HG02870 (cell line): ENCODE measurements around the gene NFIB.

ENCODE experiments used
- ATAC-seq: cut with Tn5 transposase; IDR thresholded peaks from one replicate; pipeline ENCODE4 v1.9.1; 2021; ENCODE audit warnings: mild to moderate bottlenecking, moderate library complexity; ENCODE audit not compliant: unreplicated experiment

Gene NFIB

GRCh38 chr9:14281136-14281795 lies 32.7 kb downstream of the NFIB start:
- no peak for ATAC-seq

- no peak for ATAC-seq
These were observed 34.3 kb downstream of the NFIB start for GRCh38 chr9:14279671-14280070.

GRCh38 chr9:14278291-14278721 lies 35.6 kb downstream of the NFIB start:
- ATAC-seq = no peak

- ATAC-seq = no peak
These were observed 36.2 kb downstream of the NFIB start for GRCh38 chr9:14277761-14278160.

- no peak for ATAC-seq
These were observed 36.7 kb downstream of the NFIB start for GRCh38 chr9:14277244-14277643.

- ATAC-seq = no peak
These were observed 38.6 kb downstream of the NFIB start for GRCh38 chr9:14275331-14275730.

GRCh38 chr9:14273696-14274121 lies 40.2 kb downstream of the NFIB start:
- ATAC-seq = no peak

GRCh38 chr9:14272927-14273528 lies 40.9 kb downstream of the NFIB start:
- ATAC-seq = no peak

GRCh38 chr9:14271093-14271673 lies 42.8 kb downstream of the NFIB start:
- ATAC-seq = no peak

- no peak for ATAC-seq
These were observed 43.4 kb downstream of the NFIB start for GRCh38 chr9:14270358-14271092.

GRCh38 chr9:14269916-14270315 lies 44.0 kb downstream of the NFIB start:
- no peak for ATAC-seq

GRCh38 chr9:14263707-14264483 lies 50.0 kb downstream of the NFIB start:
- no peak for ATAC-seq

- no peak for ATAC-seq
These were observed 51.1 kb downstream of the NFIB start for GRCh38 chr9:14262827-14263226.

GRCh38 chr9:14261616-14262015 lies 52.3 kb downstream of the NFIB start:
- ATAC-seq = no peak

GRCh38 chr9:14260101-14260500 lies 53.8 kb downstream of the NFIB start:
- ATAC-seq = no peak

- ATAC-seq = no peak
These were observed 55.2 kb downstream of the NFIB start for GRCh38 chr9:14258660-14259239.

- ATAC-seq = no peak
These were observed 55.8 kb downstream of the NFIB start for GRCh38 chr9:14258156-14258555.

GRCh38 chr9:14256588-14256987 lies 57.4 kb downstream of the NFIB start:
- ATAC-seq = no peak

GRCh38 chr9:14251154-14252071 lies 62.5 kb downstream of the NFIB start:
- ATAC-seq = no peak

GRCh38 chr9:14250794-14251153 lies 63.2 kb downstream of the NFIB start:
- no peak for ATAC-seq
